Measurements from ENCODE around the gene STAG2.

DNA sequence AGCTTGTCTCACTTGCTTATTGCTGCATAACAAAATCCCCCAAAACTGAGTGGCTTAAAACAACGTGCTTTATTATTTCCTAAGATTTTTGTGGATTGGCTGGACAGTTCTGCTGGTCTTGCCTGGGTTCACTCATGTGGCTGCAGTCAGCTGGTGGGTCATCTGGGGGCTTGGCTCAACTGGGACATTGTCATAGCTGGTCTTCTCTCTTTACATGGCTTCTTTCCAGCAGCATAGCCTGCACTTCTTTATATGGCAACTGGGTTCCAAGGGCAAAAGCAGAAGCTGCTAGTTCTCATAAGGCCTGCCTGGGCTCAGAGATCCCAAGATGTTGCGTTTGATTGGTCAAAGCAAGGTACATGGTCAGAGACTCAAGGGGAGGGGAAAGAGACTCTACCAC, 33.7 kb upstream of the STAG2 start:
- TF ChIP-seq, protein P1, sequence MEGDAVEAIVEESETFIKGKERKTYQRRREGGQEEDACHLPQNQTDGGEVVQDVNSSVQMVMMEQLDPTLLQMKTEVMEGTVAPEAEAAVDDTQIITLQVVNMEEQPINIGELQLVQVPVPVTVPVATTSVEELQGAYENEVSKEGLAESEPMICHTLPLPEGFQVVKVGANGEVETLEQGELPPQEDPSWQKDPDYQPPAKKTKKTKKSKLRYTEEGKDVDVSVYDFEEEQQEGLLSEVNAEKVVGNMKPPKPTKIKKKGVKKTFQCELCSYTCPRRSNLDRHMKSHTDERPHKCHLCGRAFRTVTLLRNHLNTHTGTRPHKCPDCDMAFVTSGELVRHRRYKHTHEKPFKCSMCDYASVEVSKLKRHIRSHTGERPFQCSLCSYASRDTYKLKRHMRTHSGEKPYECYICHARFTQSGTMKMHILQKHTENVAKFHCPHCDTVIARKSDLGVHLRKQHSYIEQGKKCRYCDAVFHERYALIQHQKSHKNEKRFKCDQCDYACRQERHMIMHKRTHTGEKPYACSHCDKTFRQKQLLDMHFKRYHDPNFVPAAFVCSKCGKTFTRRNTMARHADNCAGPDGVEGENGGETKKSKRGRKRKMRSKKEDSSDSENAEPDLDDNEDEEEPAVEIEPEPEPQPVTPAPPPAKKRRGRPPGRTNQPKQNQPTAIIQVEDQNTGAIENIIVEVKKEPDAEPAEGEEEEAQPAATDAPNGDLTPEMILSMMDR (IDR thresholded peaks at IDR 0.05 in 4 of 5, conservative IDR thresholded peaks at IDR 0.05 in 1 of 5) = no peak
- TF ChIP-seq POLR2A (IDR thresholded peaks at IDR 0.05) = no peak

Measured in gastrocnemius medialis (tissue), 4 donors.